HG03039 (cell line): ENCODE data around the gene KRT15.

Experiments used
- ATAC-seq: cut with Tn5 transposase; IDR thresholded peaks from one replicate; pipeline ENCODE4 v1.9.1; 2021; ENCODE audit warnings: mild to moderate bottlenecking, moderate library complexity; ENCODE audit not compliant: unreplicated experiment

The KRT15 gene

DNA sequence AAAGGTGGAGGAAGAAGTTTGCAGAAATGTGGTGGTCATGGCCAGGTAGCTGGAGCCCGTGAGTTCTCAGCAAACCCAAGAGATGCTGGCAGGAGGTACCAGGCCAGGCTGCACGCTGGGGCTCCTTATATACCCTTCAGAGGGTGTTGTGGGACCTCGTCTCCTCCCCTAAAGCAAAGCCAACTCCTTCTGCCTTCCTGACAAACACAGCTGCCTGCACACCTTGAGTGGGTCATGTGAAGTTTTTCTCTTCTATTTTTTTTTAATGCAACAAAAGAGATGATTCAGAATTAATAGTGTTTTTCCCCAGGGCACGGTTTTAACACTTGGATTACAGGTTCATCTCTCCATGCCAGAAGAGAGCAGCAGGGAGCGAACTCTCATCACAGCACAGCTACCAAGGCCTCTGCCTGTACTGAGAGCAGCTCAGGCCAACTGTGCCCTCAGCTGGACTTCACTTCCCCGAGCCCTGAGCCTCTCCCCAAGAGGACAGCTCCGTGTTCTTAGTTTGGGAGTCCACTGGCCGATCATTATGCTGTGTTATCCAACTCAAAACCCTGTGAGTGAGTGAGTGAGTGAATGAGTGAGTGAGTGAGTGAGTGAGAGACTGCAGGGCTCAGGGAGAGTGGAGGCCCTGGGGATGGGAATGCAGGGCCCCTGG, at the start of gene KRT15:
Gene KRT15, minus strand, starts transcription at position 102 of the 661 bp plus-strand sequence. Its CDS starts 63 bp downstream, at position 39.
- ATAC-seq = no peak

DNA sequence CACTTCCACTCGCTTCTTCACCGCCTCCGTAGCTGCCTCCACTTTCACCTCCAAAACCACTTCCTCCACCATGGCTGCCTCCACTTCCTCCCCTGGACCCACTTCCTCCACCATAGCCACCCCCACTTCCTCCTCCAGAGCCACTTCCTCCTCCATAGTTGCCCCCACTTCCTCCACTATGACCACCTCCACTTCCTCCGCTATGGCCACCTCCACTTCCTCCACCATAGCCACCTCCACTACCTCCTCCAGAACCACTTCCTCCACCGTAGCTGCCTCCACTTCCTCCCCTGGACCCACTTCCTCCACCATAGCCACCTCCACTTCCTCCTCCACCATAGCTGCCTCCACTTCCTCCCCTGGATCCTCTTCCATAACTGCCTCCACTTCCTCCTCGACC, 48.6 kb upstream of the KRT15 start:
- no peak for ATAC-seq

DNA sequence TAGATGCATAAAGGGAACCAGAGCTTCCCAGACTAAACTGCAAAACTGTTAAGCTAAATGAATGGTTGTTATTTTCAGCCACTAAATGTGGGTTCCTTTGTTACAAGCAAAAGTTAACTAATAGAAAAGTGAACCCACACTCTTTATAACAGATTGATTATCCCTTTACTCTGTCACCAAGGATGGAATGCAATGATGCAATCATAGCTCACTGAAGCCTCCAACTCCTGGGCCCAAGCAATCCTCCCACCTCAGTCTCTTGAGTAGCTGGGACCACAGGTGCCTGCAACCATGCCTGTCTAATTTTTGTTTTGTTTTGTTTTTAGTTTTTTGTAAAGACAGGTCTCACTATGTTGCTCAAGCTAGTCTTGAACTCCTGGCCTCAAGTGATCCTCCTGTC, 46.6 kb upstream of the KRT15 start:
- ATAC-seq = no peak

DNA sequence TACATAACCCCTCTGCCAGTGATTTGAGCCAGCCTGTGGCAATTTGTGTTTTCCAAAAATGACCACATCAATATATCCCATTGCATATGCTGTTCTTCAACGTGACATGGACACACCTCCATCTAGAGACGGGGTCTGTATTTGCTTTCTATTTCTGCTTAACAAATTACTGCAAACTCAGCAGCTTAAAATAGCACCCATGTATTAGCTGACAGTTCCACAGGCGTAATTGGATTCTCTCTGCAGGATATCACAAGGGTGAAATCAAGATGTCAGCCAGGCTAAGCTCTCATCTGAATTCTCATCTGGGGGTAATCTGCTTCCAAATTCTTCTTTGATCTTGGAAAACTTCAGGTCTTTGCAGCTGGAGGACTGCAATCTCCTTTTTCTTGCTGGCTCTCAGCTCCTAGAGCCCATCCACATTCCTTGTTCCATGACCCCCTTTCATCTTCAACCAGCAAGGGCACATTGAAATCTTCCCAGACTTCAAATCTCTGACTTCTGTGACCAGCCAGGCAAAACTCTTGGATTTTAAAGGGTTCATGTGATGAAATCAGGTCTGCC, 45.0 kb upstream of the KRT15 start:
- ATAC-seq = no peak

DNA sequence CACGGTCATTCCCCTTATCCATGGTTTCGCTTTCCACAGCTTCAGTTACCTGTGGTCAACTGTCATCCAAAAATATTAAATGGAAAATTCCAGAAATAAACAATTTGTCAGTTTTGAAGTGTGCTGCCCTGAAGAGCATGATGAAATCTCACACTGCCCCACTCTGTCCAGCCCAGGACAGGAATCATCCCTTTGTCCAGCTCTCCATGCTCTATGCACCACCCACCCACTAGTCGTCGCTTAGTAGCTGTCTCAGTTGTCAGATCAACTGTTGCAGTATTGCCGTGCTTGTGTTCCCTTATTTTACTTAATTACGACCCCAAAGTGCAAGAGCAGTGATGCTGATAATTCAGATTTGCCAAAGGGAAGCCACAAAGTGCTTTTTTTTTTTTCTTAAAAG, 42.9 kb upstream of the KRT15 start:
- ATAC-seq = no peak

DNA sequence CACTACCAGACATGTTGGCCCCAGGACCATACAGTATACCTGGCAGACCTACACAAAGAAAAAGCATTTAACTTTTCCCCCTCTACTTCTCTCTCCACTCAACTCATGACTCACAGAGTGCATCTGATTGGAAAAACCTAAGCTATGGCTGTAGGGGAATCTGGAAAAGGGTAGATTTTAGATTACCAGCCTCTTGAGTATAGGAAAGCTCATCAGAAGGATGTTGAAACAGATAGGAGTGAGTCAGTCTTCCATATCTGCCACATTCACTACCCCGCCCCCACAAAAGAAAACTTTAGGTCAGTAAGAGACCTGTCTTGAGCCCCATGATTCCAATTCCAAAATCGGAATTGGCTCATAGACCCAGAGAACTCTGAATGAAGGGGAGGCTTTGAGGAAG, 40.9 kb upstream of the KRT15 start:
- no peak for ATAC-seq

DNA sequence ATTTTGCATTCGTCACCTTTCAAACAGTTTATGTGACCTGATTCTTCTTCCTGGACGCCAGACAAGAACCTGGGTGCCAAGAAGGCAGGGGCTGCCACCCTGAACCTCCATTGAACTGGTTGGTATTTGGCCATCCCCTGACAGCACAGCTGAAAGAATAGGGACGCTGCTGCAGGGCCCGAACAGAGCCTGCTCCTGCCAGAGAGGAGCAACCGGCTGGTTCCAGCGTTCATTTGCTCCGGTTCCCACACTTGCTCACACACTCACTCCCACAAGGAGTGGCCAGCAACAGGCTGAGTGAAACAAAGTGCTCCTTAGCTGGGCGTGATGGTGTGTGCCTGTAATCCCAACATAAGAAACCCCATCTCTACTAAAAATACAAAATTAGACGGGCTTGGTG, 38.2 kb upstream of the KRT15 start:
- ATAC-seq = no peak

DNA sequence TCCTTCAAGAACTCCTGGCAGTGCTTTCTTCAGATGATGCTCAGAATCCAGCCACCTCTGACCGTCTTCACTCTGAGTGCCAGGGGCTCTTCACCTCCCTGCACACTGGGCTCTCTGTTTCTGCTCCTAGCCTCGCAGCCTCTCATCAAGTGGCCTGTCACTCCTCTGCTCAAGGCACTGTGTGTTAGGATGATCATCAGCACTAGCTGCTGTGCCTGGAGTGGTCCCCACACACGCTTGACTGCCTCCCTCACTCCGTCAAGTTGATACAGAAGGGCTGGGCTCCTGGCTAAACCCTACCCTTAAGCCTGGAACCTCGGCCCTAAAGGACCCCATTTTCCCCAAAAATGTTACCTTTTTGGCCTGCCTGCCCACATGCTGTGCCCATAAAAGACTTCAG, 37.6 kb upstream of the KRT15 start:
- no peak for ATAC-seq

DNA sequence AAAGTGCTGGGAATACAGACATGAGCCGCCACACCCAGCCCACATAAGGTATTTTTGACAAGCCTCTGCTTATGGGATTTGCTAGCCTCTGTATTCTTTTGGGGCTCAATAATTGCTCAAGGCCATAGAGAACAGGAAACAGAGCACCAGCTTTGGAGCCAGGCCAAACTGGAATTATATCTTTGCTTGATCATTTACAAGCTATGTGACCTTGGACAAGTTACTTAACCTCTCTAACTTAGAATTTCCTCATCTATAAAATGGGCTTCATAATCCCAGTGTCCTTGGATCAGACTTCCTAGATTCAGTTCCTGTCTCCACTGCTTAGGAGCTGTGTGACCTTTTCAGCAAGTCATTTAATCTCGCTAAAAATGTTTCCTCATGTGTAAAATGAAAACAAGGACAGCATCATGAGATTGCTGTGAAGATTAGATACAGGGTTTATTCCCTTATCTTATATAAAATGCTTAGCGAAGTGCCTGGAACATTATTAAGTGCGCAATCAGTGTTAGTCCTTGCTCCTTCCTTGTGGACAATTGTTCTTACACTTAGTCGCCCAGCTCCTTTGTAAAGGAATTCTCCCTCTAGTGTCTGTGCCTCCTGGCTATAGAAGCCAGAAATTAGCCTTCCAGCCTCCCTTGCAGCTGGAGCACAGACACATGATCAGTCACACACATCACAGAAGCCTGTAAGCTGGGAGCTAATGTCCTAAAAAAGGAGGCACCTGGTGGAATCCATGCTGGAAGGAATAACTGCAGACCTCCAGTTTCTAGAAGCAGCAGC, 36.6 kb upstream of the KRT15 start:
- ATAC-seq = no peak

DNA sequence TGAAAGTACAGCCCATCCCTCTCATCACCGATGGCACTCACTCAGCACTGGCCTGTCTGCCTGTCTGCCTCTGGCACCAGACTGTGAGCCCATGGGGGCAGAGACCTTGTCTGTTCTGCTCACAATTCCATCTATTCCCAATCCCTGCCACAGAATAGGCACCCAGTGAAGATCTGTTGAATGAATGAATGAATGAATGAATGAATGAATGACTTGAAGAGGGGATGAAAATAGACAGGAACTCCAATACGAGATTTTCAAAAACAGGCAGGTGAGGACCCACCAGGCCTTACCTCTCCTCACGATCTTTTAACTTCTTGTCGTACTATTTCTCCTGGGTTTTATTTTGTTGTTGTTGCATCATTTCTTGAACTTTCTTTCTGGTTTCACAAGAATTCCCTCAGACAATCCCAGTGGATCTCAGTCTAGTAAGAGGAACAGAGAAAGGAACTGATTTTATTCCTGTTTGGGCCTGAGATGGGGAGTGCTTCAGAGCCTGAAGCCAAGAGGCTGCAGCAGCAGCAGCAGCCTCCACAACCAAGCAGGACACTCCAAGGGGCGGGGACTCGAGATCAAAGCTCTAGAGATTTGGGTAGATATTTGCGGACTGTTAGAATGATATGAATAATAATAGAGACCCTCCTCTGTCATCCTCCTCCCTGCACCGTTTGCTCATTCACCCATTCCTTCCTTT, 35.4 kb upstream of the KRT15 start:
- ATAC-seq = no peak

DNA sequence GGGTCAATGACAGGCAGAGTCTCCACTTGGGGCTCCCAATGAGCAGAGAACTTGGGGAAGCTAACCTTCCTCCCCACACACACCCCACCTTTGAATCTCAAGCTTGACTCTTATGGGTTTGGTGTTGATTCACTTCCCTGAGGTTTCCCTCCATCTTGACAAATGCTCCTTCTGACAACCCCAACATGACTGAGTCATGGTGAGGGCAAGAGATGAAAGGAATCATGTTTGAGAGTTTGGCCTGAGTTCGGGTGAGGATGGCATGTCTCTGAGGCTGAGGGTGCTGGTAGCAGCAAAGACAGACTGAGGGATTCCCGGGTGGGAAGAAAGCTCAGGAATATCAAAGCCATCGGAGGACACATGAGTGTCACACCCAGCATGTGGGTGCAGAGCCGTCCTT, 34.5 kb upstream of the KRT15 start:
- no peak for ATAC-seq

DNA sequence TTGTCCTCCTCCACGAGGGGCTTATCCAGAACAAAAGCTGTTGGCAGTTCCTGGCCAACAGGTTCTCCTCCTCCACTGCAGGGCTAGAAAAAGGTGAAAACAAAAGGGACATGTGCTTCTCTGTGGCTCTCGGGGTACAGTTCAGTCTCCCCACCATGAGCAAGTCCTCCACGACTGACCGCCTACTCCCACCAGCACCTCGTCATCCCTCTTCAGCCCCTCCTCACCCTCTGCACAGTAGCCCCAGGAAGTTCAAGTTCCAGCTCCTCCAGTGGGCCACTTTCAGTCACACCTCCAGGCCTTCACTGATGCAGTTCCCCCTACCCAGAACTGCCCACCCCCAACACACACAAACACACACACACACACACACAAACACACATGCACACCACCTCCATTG, 33.8 kb upstream of the KRT15 start:
- ATAC-seq = no peak

DNA sequence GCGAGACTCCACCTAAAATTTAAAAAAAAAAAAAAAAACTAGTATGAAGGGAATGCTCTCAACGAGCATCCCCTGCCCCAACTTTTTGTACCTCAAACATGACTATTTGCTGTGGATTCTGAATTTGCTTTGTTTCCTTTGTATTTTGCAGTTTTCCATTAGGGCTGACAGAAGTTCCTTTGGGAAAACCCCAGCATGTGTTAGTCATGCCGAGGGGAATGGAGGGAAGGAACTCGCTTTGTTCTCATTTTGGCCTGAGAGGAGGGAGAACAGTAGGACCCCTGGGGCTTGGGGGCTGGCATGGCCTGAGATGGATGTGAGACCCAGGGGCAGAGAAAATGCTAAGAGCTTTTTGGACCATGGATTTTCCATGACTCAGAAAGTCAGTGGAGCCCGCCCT, 32.7 kb upstream of the KRT15 start:
- no peak for ATAC-seq

DNA sequence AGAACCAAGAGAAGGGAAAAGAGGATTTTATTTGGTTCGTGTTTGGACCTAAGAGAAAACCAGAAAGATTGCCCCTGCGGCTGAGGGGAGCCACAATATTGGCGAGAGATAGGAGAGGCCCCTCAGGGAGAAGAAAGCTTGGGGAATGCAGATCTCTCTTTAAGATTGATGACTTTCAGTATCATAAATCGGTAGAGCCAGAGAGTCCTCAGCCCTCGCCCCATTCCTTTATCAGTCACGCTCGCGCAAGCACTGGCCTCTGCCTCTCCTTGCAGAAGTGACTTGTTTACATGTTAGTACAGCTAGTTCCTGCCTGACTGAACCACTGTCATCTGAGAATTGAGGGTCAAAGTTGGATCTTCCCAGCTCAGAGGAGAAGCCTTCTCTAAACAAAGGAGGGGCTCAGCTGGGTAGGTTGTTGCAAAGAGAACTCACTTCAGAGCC, 30.9 kb upstream of the KRT15 start:
- ATAC-seq = no peak

DNA sequence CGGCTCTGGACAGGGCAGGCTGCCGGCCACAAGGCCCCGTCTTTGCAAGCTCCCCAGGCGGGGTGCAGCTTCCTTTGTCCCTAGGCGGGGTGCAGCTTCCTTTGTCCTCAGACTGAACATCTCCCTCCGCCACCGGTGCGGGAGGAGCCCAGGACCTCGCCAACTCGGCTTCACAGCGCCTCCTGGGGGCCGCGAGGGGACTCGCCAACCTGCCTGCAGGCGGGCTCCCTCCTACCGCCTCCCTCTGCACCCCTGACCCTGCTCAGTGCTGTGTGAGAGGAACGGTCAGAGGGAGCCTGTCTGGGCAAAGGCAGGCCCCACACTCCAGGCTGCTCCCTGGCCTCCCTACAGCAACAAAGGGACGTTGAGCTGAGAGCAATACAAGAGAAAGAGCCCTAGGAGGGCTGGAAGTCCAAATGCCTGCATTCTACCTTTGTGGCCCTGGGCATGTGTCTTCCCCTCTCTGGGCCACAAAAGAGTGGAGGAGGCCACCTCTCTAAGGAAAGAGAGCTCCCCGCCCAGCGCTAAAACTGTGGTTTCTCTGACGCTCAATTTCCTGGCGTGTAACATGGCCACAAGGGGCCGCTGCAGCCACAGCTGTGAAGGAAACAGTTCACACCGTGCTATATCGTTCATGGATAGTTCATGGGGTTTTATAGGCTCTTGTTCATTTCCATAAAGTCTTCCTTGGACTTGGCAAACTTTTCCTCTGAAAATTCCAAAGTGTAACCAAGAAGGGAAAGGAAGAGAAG, 30.3 kb upstream of the KRT15 start:
- no peak for ATAC-seq

DNA sequence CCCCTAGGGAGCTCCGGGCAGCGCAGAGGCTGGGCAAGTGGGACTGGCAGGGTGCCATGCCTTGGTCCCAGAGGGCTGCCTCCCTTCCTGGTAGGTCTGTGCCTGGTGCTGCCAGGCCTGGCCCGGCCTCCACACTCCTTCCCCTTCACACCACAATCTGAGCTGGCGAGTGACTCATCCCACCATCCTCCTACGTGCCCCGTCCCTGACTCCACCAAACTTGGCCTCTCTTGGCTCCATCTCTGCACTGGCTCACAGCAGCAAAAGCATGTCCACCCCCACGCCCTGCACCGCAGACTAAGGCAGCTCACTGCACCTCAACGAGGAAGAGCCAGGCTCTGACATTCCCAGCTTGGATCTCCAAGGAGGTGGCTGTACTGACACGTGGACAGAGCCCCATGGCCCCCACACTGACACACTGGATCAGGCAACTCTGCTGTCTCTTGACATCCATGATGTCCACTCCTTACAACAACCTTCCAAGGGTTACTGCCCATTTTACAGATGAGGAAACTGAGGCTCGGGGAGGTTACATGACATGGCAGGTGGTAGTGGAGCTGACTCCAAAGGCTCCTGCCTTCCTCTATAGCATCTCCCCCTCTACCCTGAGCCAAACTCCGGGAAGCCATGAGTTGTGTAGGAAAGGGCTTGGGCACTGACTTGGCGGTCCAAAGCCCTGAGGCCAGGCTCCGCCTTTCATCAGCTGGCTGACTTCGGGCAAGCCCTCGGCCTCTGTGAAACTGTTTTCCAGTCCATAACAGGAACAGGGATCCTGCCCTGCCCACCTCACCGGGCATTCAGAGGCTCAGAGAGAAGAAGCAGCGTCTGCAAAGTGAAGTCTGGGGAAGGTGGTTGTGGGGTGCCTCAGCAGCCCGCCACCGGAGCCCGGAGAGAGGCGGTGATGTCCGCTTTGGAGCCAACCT, 29.5 kb upstream of the KRT15 start:
- ATAC-seq = no peak

DNA sequence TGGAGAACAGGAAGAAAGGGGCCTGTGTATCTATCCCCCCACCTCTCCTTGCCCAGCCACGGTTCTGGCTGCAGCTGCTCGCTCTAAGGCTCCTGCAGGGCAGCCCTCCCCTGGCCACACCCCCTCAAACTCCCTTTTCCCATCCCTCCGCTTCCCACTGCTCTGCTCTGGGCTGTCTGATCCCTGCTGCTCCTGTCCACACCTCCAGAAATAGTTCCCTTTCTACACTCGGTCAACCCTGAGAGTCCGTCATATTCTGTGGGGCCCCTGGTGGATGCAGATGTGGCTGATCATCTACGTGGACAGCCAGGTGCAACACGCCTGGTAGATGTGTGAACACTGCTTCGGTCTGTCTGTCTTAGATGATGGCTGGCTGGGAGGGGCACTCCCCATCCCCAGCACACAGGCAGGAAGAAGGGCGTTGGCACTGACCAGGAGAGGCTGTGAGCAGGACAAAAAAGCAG, 28.7 kb upstream of the KRT15 start:
- no peak for ATAC-seq

DNA sequence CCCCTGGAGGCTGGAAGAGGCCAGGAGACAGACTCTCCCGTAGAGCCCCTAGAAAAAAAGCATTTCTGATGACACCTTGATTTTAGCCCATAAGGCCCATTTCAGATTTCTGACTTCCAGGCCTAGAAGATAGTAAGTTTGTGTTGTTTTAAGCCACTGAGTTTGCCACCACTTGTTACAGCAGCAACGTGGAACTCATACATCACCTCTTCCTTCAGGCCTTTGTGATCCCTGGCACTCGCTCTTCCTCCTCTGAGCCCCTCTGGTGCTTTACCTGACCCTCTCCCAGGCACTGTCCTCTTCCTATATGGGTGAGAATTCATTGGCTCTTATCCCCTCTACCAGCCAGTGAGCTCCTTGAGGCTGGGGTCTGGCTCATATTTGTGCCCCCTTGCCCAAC, 28.1 kb upstream of the KRT15 start:
- ATAC-seq = no peak

DNA sequence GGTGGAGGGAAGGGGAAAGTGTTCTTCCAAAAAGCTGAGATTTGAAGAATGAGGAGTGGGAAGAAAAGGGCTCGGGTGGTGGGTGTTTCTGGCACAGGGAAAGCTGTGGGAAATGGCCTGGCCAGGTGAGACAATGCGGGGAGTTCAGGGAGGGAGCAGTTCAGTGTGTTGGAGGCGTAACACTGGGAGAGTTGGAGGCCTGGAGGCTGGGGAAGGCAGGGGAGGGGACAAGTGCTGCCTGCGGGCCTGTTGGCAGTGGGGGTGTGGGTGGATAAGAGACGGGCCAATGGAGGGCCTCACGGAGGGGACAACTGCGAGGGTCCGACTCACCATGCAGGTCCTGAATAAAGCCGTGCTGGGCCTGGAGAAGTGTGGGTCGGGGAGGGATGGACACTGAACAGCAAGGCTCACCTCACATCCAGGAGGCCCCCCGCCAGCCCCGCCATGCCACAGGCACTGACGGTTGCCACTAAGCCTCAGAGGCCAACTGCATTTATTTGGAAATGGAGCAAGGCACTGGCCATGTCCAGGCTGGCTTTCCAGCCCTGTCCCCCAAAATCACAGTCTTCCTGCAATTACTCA, 27.2 kb upstream of the KRT15 start:
- ATAC-seq = no peak
